HCT116 (cell line): ENCODE measurements around the gene MRPS2. TPM values are rescaled to one million over a fixed set of nuclear protein-coding genes. Genes with fewer than 3 reads are reported as not detected.

ENCODE experiments used
- ATAC-seq: fragments of 200-7000 bp; cut with Tn5 transposase; 2 replicates; pipeline ENCODE4 v1.9.1; 2020; ENCODE audit warnings: mild to moderate bottlenecking, moderate library complexity
- BruUV-seq: library from RNA; stranded (reverse); fragments of 400-500 nt; replicated peaks from 2 replicates; lab custom pipeline; 2021; lab: Mats Ljungman, UMichigan
- CTCF ChIA-PET: fragments of 300-600 bp; sonication (Branson Sonifier 250); formaldehyde crosslinking; loops from one replicate; lab custom pipeline; 2021; ENCODE audit warnings: antibody characterized with exemption; lab: Charles Lee
- POLR2A ChIA-PET: fragments of 300-600, 350-600 bp; sonication (Branson Sonifier 250); formaldehyde crosslinking; loops from one replicate; lab custom pipeline; 2021; ENCODE audit warnings: antibody characterized with exemption; lab: Charles Lee
- RAD21 ChIA-PET, 2 experiments: fragments of 300-600 bp; sonication (Branson Sonifier 250); formaldehyde crosslinking; loops; one replicate each; lab custom pipeline; 2023; ENCODE audit warnings: low total read pairs in 2 of 2; ENCODE audit not compliant: uncharacterized antibody in 2 of 2, unreplicated experiment in 2 of 2, low non-redundant PET in 1 of 2; lab: Charles Lee
- DNase-seq: peaks from one replicate; pipeline ENCODE4 v3.0.0-alpha.2; 2010; ENCODE audit warnings: low read depth, low spot score
- H2AFZ ChIP-seq: fragments of 200-600 bp; shearing (Covaris generic), sonication (generic); 2 replicates; pipeline ENCODE4 v1.6.1; 2017; ENCODE audit warnings: low read depth, mixed run types, mixed read lengths, antibody characterized with exemption, low read length; ENCODE audit not compliant: poor library complexity, severe bottlenecking
- H3K27ac ChIP-seq: 2 replicates; pipeline ENCODE4 v1.5.1; 2012; ENCODE audit warnings: low read depth, low read length
- H3K27me3 ChIP-seq: fragments of 200-600 bp; sonication (generic); 2 replicates; pipeline ENCODE4 v1.6.1; 2016; ENCODE audit warnings: mixed run types, low read length, mixed read lengths; ENCODE audit not compliant: insufficient read depth
- H3K36me3 ChIP-seq, 2 experiments: fragments of 200-500 bp in 1 of 2; fragments of 200-600 bp in 1 of 2; sonication (Bioruptor generic) in 1 of 2; sonication (generic) in 1 of 2; 2 replicates each; pipeline versions ENCODE4 v1.5.1 to v1.6.1; 2014 to 2016; ENCODE audit warnings: low read length in 2 of 2, inconsistent platforms in 1 of 2, mixed read lengths in 1 of 2, mixed run types in 1 of 2; ENCODE audit not compliant: insufficient read depth in 2 of 2, control insufficient read depth in 1 of 2
- H3K4me1 ChIP-seq, 2 experiments: fragments of 200-600 bp in 1 of 2; sonication (generic) in 1 of 2; 2 replicates each; pipeline versions ENCODE4 v1.5.1 to v1.6.1; 2012 to 2017; ENCODE audit warnings: low read length in 2 of 2, inconsistent platforms in 1 of 2, mild to moderate bottlenecking in 1 of 2, mixed read lengths in 1 of 2, mixed run types in 1 of 2, moderate library complexity in 1 of 2; ENCODE audit not compliant: insufficient read depth in 2 of 2, control insufficient read depth in 1 of 2
- H3K4me2 ChIP-seq: fragments of 200-600 bp; sonication (generic); 2 replicates; pipeline ENCODE4 v1.6.1; 2017; ENCODE audit warnings: mixed run types, low read length, mixed read lengths
- H3K4me3 ChIP-seq, 2 experiments: fragments of 200-600 bp in 1 of 2; sonication (generic) in 1 of 2; replicated peaks in 1 of 2; 2 replicates each; pipeline ENCODE4 v1.5.1; 2011 to 2016; ENCODE audit warnings: low read length in 2 of 2, control low read depth in 1 of 2, low read depth in 1 of 2, mild to moderate bottlenecking in 1 of 2, mixed read lengths in 1 of 2, mixed run types in 1 of 2
- H3K79me2 ChIP-seq: fragments of 200-600 bp; sonication (generic); 2 replicates; pipeline ENCODE4 v1.6.1; 2017; ENCODE audit warnings: mild to moderate bottlenecking, mixed run types, low read length, moderate library complexity, mixed read lengths; ENCODE audit not compliant: insufficient read depth
- H3K9ac ChIP-seq: fragments of 200-600 bp; sonication (generic); 2 replicates; pipeline ENCODE4 v1.6.1; 2016; ENCODE audit warnings: low read length, mixed read lengths
- H3K9me2 ChIP-seq: fragments of 200-600 bp; sonication (generic), shearing (Covaris generic); 2 replicates; pipeline ENCODE4 v1.6.1; 2017; ENCODE audit warnings: mixed run types, mild to moderate bottlenecking, moderate library complexity; ENCODE audit not compliant: insufficient read depth
- H3K9me3 ChIP-seq, 2 experiments: fragments of 200-500 bp in 1 of 2; fragments of 200-600 bp in 1 of 2; sonication (Bioruptor generic) in 1 of 2; sonication (generic) in 1 of 2; 2 replicates each; pipeline ENCODE4 v1.6.1; 2014 to 2017; ENCODE audit warnings: low read length in 2 of 2, mixed read lengths in 2 of 2, inconsistent platforms in 1 of 2, low read depth in 1 of 2, mild to moderate bottlenecking in 1 of 2, mixed run types in 1 of 2, moderate library complexity in 1 of 2; ENCODE audit not compliant: control insufficient read depth in 1 of 2, insufficient read depth in 1 of 2
- H4K20me1 ChIP-seq: fragments of 200-600 bp; sonication (generic), shearing (Covaris generic); 2 replicates; pipeline ENCODE4 v1.6.1; 2017; ENCODE audit warnings: mixed run types, mild to moderate bottlenecking, moderate library complexity; ENCODE audit not compliant: insufficient read depth
- JUND ChIP-seq: IDR thresholded peaks from 2 replicates; pipeline ENCODE4 v1.6.1; 2012
- POLR2AphosphoS5 ChIP-seq: IDR thresholded peaks from 2 replicates; pipeline ENCODE4 v1.6.1; 2011; ENCODE audit warnings: mild to moderate bottlenecking, low read depth, low read length, moderate library complexity
- RAD21 ChIP-seq: IDR thresholded peaks from 2 replicates; pipeline ENCODE4 v1.6.1; 2012; ENCODE audit warnings: low read depth, mild to moderate bottlenecking
- SIN3A ChIP-seq: IDR thresholded peaks from 2 replicates; pipeline ENCODE4 v1.6.1; 2012; ENCODE audit warnings: low read depth
- SP1 ChIP-seq: IDR thresholded peaks from 2 replicates; pipeline ENCODE4 v1.6.1; 2012; ENCODE audit warnings: low read depth
- TCF7L2 ChIP-seq: IDR thresholded peaks from 2 replicates; pipeline ENCODE4 v1.7.0; 2011; ENCODE audit warnings: borderline replicate concordance, inconsistent platforms; ENCODE audit not compliant: insufficient read depth, insufficient read length; ENCODE audit errors: extremely low read depth
- YY1 ChIP-seq: IDR thresholded peaks from 2 replicates; pipeline ENCODE4 v1.6.1; 2011; ENCODE audit warnings: low read length, low read depth, moderate library complexity, mild to moderate bottlenecking; ENCODE audit not compliant: insufficient replicate concordance; ENCODE audit errors: extremely low read depth
- ZFX ChIP-seq: fragments of 450-650 bp; IDR thresholded peaks from 2 replicates; pipeline ENCODE4 v1.6.1; 2017
- intact Hi-C: fragments of 100-400 bp; cut with micrococcal nuclease; formaldehyde crosslinking; loops from 2 replicates; pipeline ENCODE4 v1.10.0; 2022
- total RNA-seq: library from RNA; stranded (reverse); gene quantifications from one replicate; pipeline ENCODE4 v1.2.1, GENCODE V29; 2021; ENCODE audit not compliant: unreplicated experiment
- TF ChIP-seq, protein P1 (sequence below): IDR thresholded peaks from 2 replicates; pipeline ENCODE4 v1.6.1; 2012
- TF ChIP-seq, protein P2 (sequence below): IDR thresholded peaks from 2 replicates; pipeline ENCODE4 v1.6.1; 2012
- TF ChIP-seq, protein P3 (sequence below), 3 experiments: fragments of 200-600 bp in 1 of 3; sonication (generic) in 1 of 3; IDR thresholded peaks in 2 of 3; conservative IDR thresholded peaks in 1 of 3; 2 replicates each; pipeline ENCODE4 v1.5.1; 2012 to 2017; ENCODE audit warnings: low read depth in 2 of 3, low read length in 2 of 3, antibody characterized with exemption in 1 of 3, borderline replicate concordance in 1 of 3, control low read depth in 1 of 3, mild to moderate bottlenecking in 1 of 3, mixed read lengths in 1 of 3, mixed run types in 1 of 3, moderate library complexity in 1 of 3; ENCODE audit not compliant: insufficient read depth in 1 of 3

Gene MRPS2
- total RNA-seq, 1 experiment from 2014 or later: 85.1 TPM

DNA sequence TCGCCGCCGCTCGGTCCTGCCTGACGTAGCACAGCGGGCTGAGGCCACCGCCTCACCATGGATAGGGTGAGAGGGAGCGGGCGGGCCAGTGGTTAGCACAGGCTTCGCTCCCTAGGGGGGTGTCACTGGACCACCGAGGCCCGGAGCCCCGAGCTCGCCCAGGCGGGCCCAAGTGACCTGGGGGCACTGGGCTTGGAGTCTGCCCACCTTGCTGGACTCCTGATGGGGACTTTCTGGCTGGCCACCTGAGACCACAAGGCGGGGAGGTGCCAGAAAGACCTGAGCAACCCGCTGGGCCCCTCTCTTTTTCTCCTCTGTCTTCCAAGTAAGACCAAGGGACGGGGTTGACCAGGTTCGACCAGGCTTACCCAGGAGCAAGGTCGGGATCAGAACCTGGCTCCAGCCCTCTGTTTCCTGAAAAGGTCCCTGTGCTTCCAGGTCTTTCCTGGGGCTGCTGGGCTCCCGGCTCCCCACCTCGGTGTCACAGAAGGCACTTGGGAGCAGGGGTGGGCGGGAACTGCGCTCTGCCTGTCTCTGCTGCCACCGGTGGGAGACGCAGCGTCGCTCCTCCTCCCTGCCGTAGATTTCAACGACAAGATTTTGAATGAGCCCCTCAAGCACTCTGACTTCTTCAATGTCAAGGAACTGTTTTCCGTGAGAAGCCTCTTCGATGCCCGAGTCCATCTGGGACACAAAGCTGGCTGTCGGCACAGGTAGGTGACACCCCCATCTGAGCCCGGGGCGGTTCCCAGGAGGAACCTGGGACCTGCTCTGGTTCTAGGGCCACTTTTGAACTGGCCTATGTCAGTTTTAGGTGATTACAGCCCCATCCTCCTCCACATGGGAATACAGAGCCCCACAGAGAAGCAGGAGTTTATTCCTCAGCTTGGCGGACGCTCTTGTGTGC lies 1.0 kb downstream of the MRPS2 start:
- Histone ChIP-seq H3K4me1 (peaks cover 4 to 32% of the 10 kb centered on the region in 2 experiments; a peak in 3 of 4 replicates), H3K9me3 (no peaks in the 10 kb centered on the region), H2AFZ (no peak overlapping the region), H3K36me3 (peaks cover 11 to 39% of the 10 kb centered on the region in 2 experiments), H3K9me2 (no peaks in the 10 kb centered on the region)
- ATAC-seq: peak; percentile 71
- TF ChIP-seq POLR2AphosphoS5: 0 out of 2 replicates have a peak, but pooled peaks have one; percentile 36
- TF ChIP-seq TCF7L2: no peak
- TF ChIP-seq, all 23 proteins: peak for 1
- peak overlapping the region; percentile 98 for H3K9ac ChIP-seq
- H3K4me3 ChIP-seq: peak overlapping the region; percentile 78 to 79
- H3K27ac ChIP-seq: peak overlapping the region; percentile 73
- ChIA-PET CTCF (no interaction called here), POLR2A (no interaction called here), RAD21 (no interaction called here)
- no peaks in the 10 kb centered on the region for H3K27me3 ChIP-seq
- BruUV-seq: TSS peak; percentile 44
- no peak for DNase-seq
- peak overlapping the region; percentile 95 for H3K4me2 ChIP-seq
- peaks cover 4% of the 10 kb centered on the region; the same call in 1 of the 2 replicates for H4K20me1 ChIP-seq
- H3K79me2 ChIP-seq: peaks cover 40% of the 10 kb centered on the region
- intact Hi-C loops: no loop called here

GRCh38 chr9:135502168-135502872 lies 1.8 kb downstream of the MRPS2 start:
- H3K4me2 ChIP-seq: peak overlapping the region; percentile 95
- intact Hi-C loops: no loop called here
- peaks cover 40% of the 10 kb centered on the region for H3K79me2 ChIP-seq
- ChIA-PET CTCF (no interaction called here), POLR2A (no interaction called here), RAD21 (no interaction called here)
- peak overlapping the region; percentile 98 for H3K9ac ChIP-seq
- no peak overlapping the region for H2AFZ ChIP-seq
- no peak for DNase-seq
- no peaks in the 10 kb centered on the region for H3K9me3 ChIP-seq
- H3K9me2 ChIP-seq: no peaks in the 10 kb centered on the region
- no TSS peak for BruUV-seq
- H3K4me1 ChIP-seq: peaks cover 4 to 30% of the 10 kb centered on the region in 2 experiments; a peak in 3 of 4 replicates
- peak overlapping the region; percentile 78 to 79 for H3K4me3 ChIP-seq
- H4K20me1 ChIP-seq: peaks cover 4% of the 10 kb centered on the region; the same call in 1 of the 2 replicates
- peaks cover 11 to 39% of the 10 kb centered on the region in 2 experiments for H3K36me3 ChIP-seq
- peak overlapping the region; percentile 73; the same call in 1 of the 2 replicates for H3K27ac ChIP-seq
- H3K27me3 ChIP-seq: no peaks in the 10 kb centered on the region
- ATAC-seq: no peak
- TF ChIP-seq JUND (no peak), SP1 (no peak), YY1 (no peak), POLR2AphosphoS5 (no peak), ZFX (no peak), RAD21 (no peak), SIN3A (no peak), TCF7L2 (no peak)
- TF ChIP-seq, protein P1, sequence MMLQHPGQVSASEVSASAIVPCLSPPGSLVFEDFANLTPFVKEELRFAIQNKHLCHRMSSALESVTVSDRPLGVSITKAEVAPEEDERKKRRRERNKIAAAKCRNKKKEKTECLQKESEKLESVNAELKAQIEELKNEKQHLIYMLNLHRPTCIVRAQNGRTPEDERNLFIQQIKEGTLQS: no peak
- TF ChIP-seq, protein P2, sequence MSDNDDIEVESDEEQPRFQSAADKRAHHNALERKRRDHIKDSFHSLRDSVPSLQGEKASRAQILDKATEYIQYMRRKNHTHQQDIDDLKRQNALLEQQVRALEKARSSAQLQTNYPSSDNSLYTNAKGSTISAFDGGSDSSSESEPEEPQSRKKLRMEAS: no peak
- TF ChIP-seq, protein P3, sequence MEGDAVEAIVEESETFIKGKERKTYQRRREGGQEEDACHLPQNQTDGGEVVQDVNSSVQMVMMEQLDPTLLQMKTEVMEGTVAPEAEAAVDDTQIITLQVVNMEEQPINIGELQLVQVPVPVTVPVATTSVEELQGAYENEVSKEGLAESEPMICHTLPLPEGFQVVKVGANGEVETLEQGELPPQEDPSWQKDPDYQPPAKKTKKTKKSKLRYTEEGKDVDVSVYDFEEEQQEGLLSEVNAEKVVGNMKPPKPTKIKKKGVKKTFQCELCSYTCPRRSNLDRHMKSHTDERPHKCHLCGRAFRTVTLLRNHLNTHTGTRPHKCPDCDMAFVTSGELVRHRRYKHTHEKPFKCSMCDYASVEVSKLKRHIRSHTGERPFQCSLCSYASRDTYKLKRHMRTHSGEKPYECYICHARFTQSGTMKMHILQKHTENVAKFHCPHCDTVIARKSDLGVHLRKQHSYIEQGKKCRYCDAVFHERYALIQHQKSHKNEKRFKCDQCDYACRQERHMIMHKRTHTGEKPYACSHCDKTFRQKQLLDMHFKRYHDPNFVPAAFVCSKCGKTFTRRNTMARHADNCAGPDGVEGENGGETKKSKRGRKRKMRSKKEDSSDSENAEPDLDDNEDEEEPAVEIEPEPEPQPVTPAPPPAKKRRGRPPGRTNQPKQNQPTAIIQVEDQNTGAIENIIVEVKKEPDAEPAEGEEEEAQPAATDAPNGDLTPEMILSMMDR (IDR thresholded peaks at IDR 0.05 in 2 of 3, conservative IDR thresholded peaks at IDR 0.05 in 1 of 3; ENCODE audit: borderline replicate concordance in 1 of 3, insufficient read depth in 1 of 3, low read depth in 2 of 3, low read length in 2 of 3): no peak
